IPS-15b (cell line): Measurements from ENCODE around the gene ARRDC2.
"Not testable (repeated sequence)": the region's sequence is repeated elsewhere in the genome, so short reads cannot be mapped to it uniquely, and the experiment has no call there.

ENCODE experiments used
- H3K27me3 ChIP-seq: one replicate; pipeline ENCODE4 v1.6.1; 2013; ENCODE audit warnings: low read length; ENCODE audit not compliant: control insufficient read depth, insufficient read depth
- H3K36me3 ChIP-seq: one replicate; pipeline ENCODE4 v1.6.1; 2013; ENCODE audit warnings: low read length; ENCODE audit not compliant: control insufficient read depth, insufficient read depth
- H3K4me1 ChIP-seq: one replicate; pipeline ENCODE4 v1.6.1; 2013; ENCODE audit warnings: mild to moderate bottlenecking, low read length; ENCODE audit not compliant: control insufficient read depth, insufficient read depth
- H3K4me3 ChIP-seq: one replicate; pipeline ENCODE4 v1.5.1; 2013; ENCODE audit warnings: low read depth, low read length
- H3K9ac ChIP-seq: one replicate; pipeline ENCODE4 v1.6.1; 2013; ENCODE audit warnings: low read depth, mild to moderate bottlenecking, low read length
- H3K9me3 ChIP-seq: one replicate; pipeline ENCODE4 v1.6.1; 2013; ENCODE audit warnings: mild to moderate bottlenecking, low read length; ENCODE audit not compliant: control insufficient read depth, insufficient read depth

The ARRDC2 gene

DNA sequence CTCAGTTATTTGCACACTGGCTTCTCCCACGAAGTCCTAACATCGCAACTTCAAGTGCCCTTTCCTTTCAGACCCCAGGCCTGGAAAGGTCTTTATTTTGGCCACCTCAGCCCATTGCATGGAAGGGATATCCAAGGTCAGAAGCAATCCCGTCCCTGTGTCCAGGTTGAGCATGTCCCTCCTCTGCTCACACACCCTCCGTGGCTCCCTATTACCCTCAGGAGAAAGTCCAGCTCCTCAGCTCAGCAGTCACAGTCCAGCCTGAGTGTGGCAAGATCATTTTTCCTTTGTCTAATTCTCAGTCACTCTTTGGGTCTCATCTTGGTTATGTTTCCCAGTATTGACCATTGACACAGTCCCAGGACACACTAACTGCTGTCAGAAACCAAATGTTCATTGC lies 19.2 kb downstream of the ARRDC2 start:
- Histone ChIP-seq H3K36me3 (no peaks in the 10 kb centered on the region), H3K9me3 (no peaks in the 10 kb centered on the region), H3K4me1 (no peaks in the 10 kb centered on the region), H3K27me3 (no peaks in the 10 kb centered on the region), H3K9ac (no peak overlapping the region), H3K4me3 (no peak overlapping the region)

DNA sequence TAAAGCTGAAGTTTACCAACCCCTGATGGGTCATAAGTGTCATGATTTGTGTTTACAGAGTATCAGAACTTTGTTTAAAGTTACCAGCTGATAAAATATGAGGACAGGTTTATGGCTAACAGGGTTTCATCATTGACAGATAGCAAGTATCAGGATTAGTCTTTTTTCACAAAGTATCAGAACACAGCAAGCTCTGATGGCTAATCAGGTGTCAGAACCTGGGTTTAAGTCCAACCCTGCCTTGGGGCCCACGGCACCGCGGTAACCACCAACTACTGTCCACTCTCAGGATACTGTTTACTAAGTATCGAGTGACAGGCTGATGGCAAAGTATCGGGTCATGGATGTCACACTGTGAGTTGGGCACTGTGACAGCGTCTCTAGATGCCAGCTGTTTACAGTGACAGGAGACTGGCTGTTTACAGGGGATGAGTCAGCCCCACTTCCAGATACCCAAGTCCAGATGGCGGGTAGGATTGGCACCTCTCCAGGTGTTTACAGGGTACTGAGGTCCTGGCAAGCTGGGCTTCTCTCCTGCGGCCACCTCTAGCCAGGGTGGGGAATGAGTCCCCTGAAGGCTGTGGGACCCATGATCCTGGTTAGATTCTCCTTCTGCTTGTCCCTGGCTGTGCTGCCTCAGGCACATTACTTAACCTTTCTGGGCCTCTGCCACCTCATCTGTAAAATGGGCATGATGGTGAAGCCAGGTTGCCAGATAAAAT lies 21.8 kb downstream of the ARRDC2 start:
- H3K9ac ChIP-seq = no peak overlapping the region
- no peaks in the 10 kb centered on the region for H3K9me3 ChIP-seq
- no peaks in the 10 kb centered on the region for H3K36me3 ChIP-seq
- no peak overlapping the region for H3K4me3 ChIP-seq
- H3K27me3 ChIP-seq = no peaks in the 10 kb centered on the region
- H3K4me1 ChIP-seq = no peaks in the 10 kb centered on the region

DNA sequence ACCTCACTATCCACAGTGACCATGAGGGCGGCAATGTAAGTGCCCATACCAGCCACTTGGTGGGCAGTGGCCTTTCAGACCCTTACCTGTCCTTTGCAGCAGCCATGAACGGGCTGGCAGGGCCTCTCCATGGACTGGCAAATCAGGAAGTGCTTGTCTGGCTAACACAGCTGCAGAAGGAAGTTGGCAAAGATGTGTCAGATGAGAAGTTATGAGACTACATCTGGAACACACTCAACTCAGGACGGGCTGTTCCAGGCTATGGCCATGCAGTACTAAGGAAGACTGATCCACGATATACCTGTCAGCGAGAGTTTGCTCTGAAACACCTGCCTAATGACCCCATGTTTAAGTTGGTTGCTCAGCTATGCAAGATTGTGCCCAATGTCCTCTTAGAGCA lies 23.4 kb downstream of the ARRDC2 start:
- H3K4me3 ChIP-seq, H3K9me3 ChIP-seq, H3K4me1 ChIP-seq, H3K9ac ChIP-seq, H3K36me3 ChIP-seq, H3K27me3 ChIP-seq: not testable (repeated sequence)

DNA sequence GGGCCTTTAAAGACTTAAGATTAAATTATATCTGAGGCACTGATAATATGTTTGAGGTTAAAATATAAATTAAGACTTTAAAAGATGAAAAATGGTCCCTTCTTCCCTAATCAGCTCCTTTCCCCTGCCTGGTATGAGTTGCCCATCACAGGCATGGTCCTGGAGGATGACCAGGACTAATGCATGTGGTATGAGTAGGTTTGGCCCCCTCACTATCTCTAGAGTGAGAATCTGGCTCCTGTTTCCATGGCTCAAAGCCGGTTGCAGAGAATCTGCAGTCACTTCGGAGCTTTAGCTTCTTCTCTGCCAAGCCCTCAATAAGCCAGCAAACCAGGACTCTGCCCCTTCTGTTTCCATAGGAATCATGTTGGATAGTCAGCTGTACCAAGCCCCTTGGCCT lies 24.1 kb downstream of the ARRDC2 start:
- H3K36me3 ChIP-seq, H3K9me3 ChIP-seq, H3K4me3 ChIP-seq, H3K9ac ChIP-seq, H3K27me3 ChIP-seq, H3K4me1 ChIP-seq: not testable (repeated sequence)

DNA sequence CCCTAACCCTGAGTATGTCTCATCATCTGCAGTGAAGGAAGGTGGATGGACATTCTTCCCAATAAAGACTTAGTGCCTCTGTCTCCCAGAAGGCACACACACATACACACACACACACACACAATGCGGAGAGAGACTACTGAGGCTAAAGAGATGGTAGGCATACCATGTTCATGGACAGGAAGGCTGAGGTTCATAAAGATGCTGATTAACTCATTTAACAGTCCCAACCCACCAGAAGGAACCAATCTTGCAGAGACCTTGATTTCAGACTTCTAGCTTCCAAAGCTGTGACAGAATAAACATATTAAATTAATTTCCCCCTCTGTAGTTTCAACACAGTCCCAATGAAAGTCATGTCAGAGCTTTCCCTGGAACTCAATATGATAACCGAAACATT lies 33.1 kb downstream of the ARRDC2 start:
- Histone ChIP-seq H3K4me3 (no peak overlapping the region), H3K9me3 (no peaks in the 10 kb centered on the region), H3K27me3 (no peaks in the 10 kb centered on the region), H3K36me3 (no peaks in the 10 kb centered on the region), H3K4me1 (peaks cover 2% of the 10 kb centered on the region), H3K9ac (no peak overlapping the region)

DNA sequence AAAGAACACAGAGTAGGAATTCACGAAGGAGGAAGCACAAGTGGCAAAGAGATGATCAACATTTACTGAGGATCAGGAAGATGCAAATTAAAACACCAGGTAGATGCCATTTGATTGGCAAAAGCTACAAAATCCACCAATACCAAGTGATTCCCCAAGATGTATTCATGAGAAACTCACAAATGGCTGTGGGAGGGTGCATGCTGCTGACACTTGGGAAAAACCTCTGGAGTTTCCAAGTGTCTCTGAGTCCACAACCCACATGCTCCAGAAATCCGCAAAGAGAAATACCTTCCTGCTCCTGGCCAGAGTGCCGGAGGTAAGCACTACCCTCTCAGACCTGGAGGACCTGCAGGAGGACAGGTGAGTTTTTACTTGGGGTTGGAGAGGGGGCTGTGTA lies 35.7 kb downstream of the ARRDC2 start:
- Histone ChIP-seq H3K36me3 (no peaks in the 10 kb centered on the region), H3K9ac (no peak overlapping the region), H3K4me1 (peaks cover 2% of the 10 kb centered on the region)

DNA sequence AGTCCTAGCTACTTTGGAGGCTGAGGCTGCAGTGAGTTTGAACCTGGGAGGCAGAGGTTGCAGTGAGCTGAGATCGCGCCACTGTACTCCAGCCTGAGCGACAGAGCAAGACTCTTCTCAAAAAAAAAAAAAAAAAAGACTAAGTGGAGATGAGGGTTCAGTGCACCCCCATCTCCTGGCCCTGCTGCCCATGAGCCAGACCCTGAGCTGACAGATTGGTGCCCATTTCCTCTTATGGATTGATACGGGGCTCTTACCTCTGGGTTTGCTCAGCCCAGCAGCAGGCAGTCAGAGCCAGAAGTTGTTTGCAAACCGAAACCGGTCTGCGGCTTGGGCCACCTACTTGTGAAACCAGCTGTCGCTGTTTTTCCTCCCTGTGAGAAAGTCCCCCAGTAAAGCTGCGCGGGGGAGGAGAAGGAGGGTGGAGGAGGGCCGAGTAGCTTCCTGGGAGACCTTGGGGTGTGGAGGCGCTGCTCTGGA lies 36.9 kb downstream of the ARRDC2 start:
- Histone ChIP-seq H3K27me3 (no peaks in the 10 kb centered on the region), H3K9me3 (no peaks in the 10 kb centered on the region), H3K9ac (peak overlapping the region; percentile 6), H3K4me1 (peaks cover 2% of the 10 kb centered on the region), H3K4me3 (no peak overlapping the region), H3K36me3 (no peaks in the 10 kb centered on the region)

More for the DNA sequence above, 35.7 kb downstream of the ARRDC2 start:
- no peaks in the 10 kb centered on the region for H3K9me3 ChIP-seq
- H3K4me3 ChIP-seq = no peak overlapping the region
- H3K27me3 ChIP-seq = no peaks in the 10 kb centered on the region

DNA sequence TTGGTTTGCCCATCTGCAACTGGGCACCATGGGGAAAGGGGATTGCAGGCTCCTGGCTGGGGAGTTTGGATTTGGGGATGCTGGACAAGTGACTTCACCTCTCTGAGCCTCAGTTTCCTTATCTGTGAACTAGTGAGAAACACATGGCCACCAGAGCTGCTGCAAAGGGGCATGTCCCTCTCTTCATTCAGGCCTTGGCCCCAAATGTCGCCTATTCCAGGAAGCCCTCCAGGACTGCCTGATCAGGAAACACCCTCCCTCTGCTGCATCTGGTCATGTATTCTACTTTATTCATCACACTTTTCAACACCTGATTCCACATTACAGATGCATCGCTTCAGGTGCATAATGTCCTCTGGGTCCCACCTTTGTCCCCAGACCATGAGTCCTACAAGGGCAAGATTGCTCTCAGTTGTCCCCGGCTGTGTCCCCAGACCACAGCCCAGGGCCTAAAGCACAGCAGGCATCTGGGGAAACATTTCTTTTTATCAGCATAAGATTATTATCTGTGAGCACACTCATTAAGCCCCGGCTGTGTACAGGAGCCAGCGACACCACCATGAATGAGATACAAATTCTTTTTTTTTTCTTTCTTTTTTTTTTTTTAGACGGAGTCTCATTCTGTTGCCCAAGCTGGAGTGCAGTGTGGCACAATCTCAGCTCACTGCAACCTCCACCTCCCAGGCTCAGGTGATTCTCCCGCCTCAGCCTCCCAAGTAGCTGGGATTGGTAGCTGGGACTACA lies 37.5 kb downstream of the ARRDC2 start:
- Histone ChIP-seq H3K4me3 (no peak overlapping the region), H3K9me3 (no peaks in the 10 kb centered on the region), H3K27me3 (no peaks in the 10 kb centered on the region), H3K4me1 (peaks cover 2% of the 10 kb centered on the region), H3K36me3 (no peaks in the 10 kb centered on the region), H3K9ac (peak overlapping the region; percentile 6)

DNA sequence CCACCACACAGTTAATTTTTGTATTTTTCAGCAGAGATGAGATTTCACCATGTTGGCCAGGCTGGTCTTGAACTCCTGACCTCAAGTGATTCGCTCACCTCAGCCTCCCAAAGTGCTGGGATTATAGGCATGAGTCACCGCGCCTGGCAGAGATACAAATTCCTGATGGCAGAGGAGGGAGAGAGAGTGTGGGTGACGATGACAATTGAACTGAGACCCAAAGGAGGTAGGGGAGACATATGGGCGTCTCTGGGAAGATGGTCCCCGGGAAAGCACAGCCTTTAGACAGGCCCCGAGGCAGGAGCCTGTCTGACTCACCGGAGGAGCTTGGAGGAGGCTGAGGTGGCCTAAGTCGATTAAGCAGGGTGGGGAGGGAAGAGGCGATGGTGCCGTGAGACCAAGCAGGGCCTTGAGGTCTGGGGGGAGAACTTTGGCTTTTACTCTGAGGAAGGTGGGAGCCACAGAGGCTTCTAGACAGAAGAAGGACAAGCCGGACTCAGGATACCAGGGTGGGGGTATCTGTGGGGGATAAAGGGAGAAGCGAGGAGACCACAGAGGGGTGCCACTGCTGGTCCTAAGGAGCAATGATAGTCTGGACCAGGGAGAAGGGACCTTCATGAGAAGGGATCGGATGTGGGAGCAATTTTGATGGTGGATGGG lies 38.2 kb downstream of the ARRDC2 start:
- H3K36me3 ChIP-seq = no peaks in the 10 kb centered on the region
- H3K27me3 ChIP-seq = no peaks in the 10 kb centered on the region
- no peaks in the 10 kb centered on the region for H3K9me3 ChIP-seq
- H3K9ac ChIP-seq = no peak overlapping the region
- no peak overlapping the region for H3K4me3 ChIP-seq
- peaks cover 2% of the 10 kb centered on the region for H3K4me1 ChIP-seq

DNA sequence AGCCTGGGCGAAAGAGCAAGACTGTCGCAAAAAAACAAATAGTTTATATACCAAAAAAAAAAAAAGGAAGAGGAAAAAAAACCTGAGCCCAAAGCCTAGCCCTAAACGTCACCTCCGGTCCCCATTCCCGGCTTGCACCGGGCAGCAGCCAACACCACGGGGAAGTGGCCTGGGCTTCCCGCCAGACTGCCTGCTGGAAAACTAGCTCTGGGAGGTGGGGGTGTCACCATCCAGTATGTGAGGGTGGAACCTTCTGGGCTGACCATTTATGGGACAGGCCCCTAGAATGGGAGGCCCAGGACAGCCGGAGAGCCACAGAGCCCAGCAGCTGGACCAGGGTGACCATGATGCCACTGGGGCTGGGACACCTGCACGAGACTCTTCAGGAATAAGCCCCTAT lies 41.4 kb downstream of the ARRDC2 start:
- Histone ChIP-seq H3K27me3 (no peaks in the 10 kb centered on the region), H3K4me3 (no peak overlapping the region), H3K36me3 (no peaks in the 10 kb centered on the region), H3K9me3 (no peaks in the 10 kb centered on the region), H3K4me1 (no peaks in the 10 kb centered on the region), H3K9ac (no peak overlapping the region)

DNA sequence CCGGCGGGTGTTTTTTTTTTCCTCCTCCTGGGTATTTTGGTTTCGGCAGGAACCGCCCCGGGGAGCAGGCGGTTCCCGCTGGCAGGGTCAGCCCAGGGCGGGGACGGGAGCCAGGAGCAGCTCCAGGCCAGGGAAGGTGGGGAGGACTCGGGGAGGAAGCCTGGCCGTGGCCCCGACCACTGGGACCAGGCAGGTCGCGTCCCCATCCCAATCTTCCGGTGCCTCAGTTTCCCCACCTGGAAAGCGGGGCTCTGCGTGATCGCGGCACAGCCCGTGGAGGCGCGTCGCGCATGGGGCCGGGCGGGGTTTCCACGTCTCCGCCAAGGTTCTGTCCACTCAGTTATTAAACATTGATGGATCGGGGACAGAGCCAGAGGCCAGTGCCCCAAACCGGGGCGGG lies 43.9 kb downstream of the ARRDC2 start:
- H3K36me3 ChIP-seq = no peaks in the 10 kb centered on the region
- H3K4me3 ChIP-seq = peak overlapping the region; percentile 26
- H3K4me1 ChIP-seq = no peaks in the 10 kb centered on the region
- no peaks in the 10 kb centered on the region for H3K27me3 ChIP-seq
- H3K9me3 ChIP-seq = no peaks in the 10 kb centered on the region
- H3K9ac ChIP-seq = no peak overlapping the region
